Measurements from ENCODE around the gene PDE1C.

GRCh38 chr7:32047075-32047474 lies 23.1 kb downstream of the PDE1C start:
- TF ChIP-seq CTCF (IDR thresholded peaks at IDR 0.05) (no peak), POLR2A (IDR thresholded peaks at IDR 0.05) (no peak)
